ENCODE data around the gene DBI.

- TF ChIP-seq EP300 (IDR thresholded peaks at IDR 0.05) (no peak), POLR2A (IDR thresholded peaks at IDR 0.05) (no peak), CTCF (IDR thresholded peaks at IDR 0.05) (no peak)
Observed at GRCh38 chr2:119393971-119394748, 27.4 kb downstream of the DBI start.

Data from stomach (tissue), 4 donors.